ENCODE data around the gene CELA1. TPM values are rescaled to one million over a fixed set of nuclear protein-coding genes. Genes with fewer than 3 reads are reported as not detected.

The CELA1 gene
- total and polyA plus RNA-seq, 4 experiments from 2014 or later = 0.36 to 3.7 (median 1.2) TPM

DNA sequence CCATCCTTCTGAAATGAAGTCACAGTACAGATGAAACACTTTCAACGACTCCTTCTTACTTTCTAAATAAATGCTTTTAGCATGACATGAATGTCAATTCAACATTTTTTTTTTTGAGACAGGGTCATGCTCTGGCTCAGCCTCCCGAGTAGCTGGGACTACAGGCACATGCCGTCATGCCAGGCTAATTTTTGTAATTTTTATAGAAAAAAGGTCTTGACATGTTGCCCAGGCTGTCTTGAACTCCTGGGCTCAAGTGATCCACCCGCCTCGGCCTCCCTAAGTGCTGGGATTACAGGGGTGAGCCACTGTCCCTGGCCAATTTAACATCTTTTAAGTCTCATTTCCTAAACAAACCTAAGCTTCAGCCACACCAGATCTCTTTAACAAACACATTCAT, 28.4 kb upstream of the CELA1 start:
- CTCF ChIA-PET (ENCODE audit: partially characterized antibody) = interaction anchor here (1.1 kb wide), 1 partner anchor 157 kb away, joined by 4 read pairs; no protein-coding TSS in a partner anchor
- POLR2A ChIA-PET (ENCODE audit: partially characterized antibody) = no interaction called here
- no peaks in the 10 kb centered on the region for H3K9me3 ChIP-seq (ENCODE audit: control insufficient read depth in 1 of 2, low read length in 2 of 2)
- Mint-ChIP-seq H3K4me3 (no peak overlapping the region), H3K27ac (peak overlapping the region in 6 of 7 donors; percentile 7 to 89 (median 36)), H3K36me3 (peaks cover 33 to 37% of the 10 kb centered on the region in 2 donors), H3K9me3 (peaks cover 0 to 4% (median 0%) of the 10 kb centered on the region in 8 donors), H3K27me3 (no peaks in the 10 kb centered on the region), H3K4me1 (peaks cover 17 to 38% (median 32%) of the 10 kb centered on the region in 4 donors)
- H3K4me3 ChIP-seq (ENCODE audit: low read length in 2 of 2) = no peak overlapping the region
- peaks cover 7% of the 10 kb centered on the region for H3K4me1 ChIP-seq (ENCODE audit: insufficient read depth, low read length)
- H3K27me3 ChIP-seq (ENCODE audit: insufficient read depth, low read length) = no peaks in the 10 kb centered on the region
- H3K36me3 ChIP-seq (ENCODE audit: insufficient read depth, low read length) = peaks cover 10% of the 10 kb centered on the region
- no peak for DNase-seq
- intact Hi-C loops (cut with micrococcal nuclease) = no loop called here
- H3K27ac ChIP-seq (ENCODE audit: low read depth, low read length) = no peak overlapping the region

DNA sequence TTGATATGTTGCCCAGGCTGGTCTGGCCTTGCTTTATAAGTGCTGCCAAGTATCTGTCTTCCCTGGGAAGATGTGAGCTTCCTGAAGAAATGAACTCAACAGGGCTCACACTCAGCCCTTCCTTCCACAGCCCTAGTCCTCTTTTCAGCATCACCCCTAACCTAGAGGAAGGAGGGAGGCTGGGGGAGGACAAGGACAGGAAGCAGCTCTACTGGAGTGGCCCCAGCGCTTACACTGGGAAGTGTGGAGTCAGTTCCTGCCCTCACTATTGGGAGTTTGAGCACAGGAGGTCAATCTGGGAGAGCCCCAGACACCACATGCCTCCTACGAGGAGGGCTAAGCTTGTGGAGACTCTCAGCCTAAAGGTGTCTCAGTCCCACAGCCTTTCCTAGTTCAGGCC, 27.9 kb upstream of the CELA1 start:
- Histone ChIP-seq H3K36me3 (ENCODE audit: insufficient read depth, low read length) (peaks cover 10% of the 10 kb centered on the region), H3K4me1 (ENCODE audit: insufficient read depth, low read length) (peaks cover 12% of the 10 kb centered on the region), H3K9me3 (ENCODE audit: control insufficient read depth in 1 of 2, low read length in 2 of 2) (no peaks in the 10 kb centered on the region), H3K4me3 (ENCODE audit: low read length in 2 of 2) (no peak overlapping the region), H3K27ac (ENCODE audit: low read depth, low read length) (no peak overlapping the region), H3K27me3 (ENCODE audit: insufficient read depth, low read length) (no peaks in the 10 kb centered on the region)
- peaks cover 28 to 32% of the 10 kb centered on the region in 2 donors for H3K36me3 Mint-ChIP-seq
- POLR2A ChIA-PET (ENCODE audit: partially characterized antibody) = interaction anchor here (1.2 to 1.9 kb wide), 2 partner anchors 12 to 18 kb away, joined by 5 to 7 read pairs; no protein-coding TSS in a partner anchor
- peaks cover 22 to 43% (median 37%) of the 10 kb centered on the region in 4 donors for H3K4me1 Mint-ChIP-seq
- peak overlapping the region in 5 of 7 donors; percentile 14 to 89 (median 33) for H3K27ac Mint-ChIP-seq
- no peak for DNase-seq
- CTCF ChIA-PET (ENCODE audit: partially characterized antibody) = interaction anchor here (1.1 kb wide), 1 partner anchor 158 kb away, joined by 4 read pairs; no protein-coding TSS in a partner anchor
- H3K9me3 Mint-ChIP-seq = peaks cover 0 to 4% (median 0%) of the 10 kb centered on the region in 8 donors
- no peak overlapping the region for H3K4me3 Mint-ChIP-seq
- no peaks in the 10 kb centered on the region for H3K27me3 Mint-ChIP-seq
- intact Hi-C loops (cut with micrococcal nuclease) = no loop called here

DNA sequence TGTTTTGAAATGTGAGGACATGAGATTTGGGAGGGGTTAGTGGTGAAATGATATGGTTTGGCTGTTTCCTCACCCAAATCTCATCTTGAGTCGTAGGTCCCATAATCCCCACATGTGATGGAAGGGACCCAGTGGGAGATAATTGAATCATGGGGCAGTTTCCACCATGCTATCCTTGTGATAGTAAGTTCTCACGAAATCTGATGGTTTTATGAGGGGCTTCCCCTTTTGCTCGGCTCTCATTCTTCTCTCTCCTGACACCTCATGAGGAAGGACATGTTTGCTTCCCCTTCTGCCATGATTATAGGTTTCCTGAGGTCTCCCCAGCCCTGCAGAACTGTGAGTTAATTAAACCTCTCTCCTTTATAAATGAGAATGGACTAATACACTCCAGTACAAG, 26.7 kb upstream of the CELA1 start:
- no peak overlapping the region for H3K4me3 ChIP-seq (ENCODE audit: low read length in 2 of 2)
- intact Hi-C loops (cut with micrococcal nuclease) = no loop called here
- Mint-ChIP-seq H3K27me3 (no peaks in the 10 kb centered on the region), H3K4me1 (peaks cover 30 to 54% (median 47%) of the 10 kb centered on the region in 4 donors), H3K27ac (peak overlapping the region in 4 of 7 donors; percentile 8 to 60 (median 34)), H3K36me3 (peaks cover 26 to 32% of the 10 kb centered on the region in 2 donors), H3K9me3 (peaks cover 0 to 2% (median 0%) of the 10 kb centered on the region in 8 donors), H3K4me3 (no peak overlapping the region)
- H3K27ac ChIP-seq (ENCODE audit: low read depth, low read length) = no peak overlapping the region
- ChIA-PET POLR2A (ENCODE audit: partially characterized antibody) (interaction anchor here (1.2 to 1.9 kb wide), 3 partner anchors 13 to 23 kb away, joined by 3 to 7 read pairs (median 5); no protein-coding TSS in a partner anchor), CTCF (ENCODE audit: partially characterized antibody) (interaction anchor here (1.8 kb wide), 1 partner anchor 159 kb away, joined by 9 read pairs; no protein-coding TSS in a partner anchor)
- H3K27me3 ChIP-seq (ENCODE audit: insufficient read depth, low read length) = no peaks in the 10 kb centered on the region
- no peak for DNase-seq
- peaks cover 5% of the 10 kb centered on the region for H3K36me3 ChIP-seq (ENCODE audit: insufficient read depth, low read length)
- no peaks in the 10 kb centered on the region for H3K9me3 ChIP-seq (ENCODE audit: control insufficient read depth in 1 of 2, low read length in 2 of 2)
- H3K4me1 ChIP-seq (ENCODE audit: insufficient read depth, low read length) = peaks cover 23% of the 10 kb centered on the region

DNA sequence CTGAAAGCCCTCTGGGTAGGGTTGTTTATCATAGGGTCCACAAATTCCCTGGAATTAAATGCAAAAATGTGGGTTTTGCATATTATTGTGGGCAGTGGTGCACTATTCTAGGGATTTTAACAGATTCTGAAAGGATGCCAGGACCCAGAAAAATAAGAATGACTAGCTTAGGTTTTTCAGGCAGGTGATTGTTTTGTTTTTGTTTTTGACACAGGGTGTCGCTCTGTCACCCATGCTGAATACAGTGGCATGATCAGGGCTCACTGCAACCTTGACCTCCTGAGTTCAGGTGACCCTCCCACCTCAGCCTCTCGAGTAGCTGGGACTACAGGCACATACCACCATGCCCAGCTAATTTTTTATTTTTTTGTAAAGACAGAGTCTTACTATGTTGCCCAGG, 25.5 kb upstream of the CELA1 start:
- Histone ChIP-seq H3K27me3 (ENCODE audit: insufficient read depth, low read length) (no peaks in the 10 kb centered on the region), H3K4me3 (ENCODE audit: low read length in 2 of 2) (no peak overlapping the region), H3K4me1 (ENCODE audit: insufficient read depth, low read length) (peaks cover 33% of the 10 kb centered on the region), H3K9me3 (ENCODE audit: control insufficient read depth in 1 of 2, low read length in 2 of 2) (no peaks in the 10 kb centered on the region), H3K27ac (ENCODE audit: low read depth, low read length) (no peak overlapping the region), H3K36me3 (ENCODE audit: insufficient read depth, low read length) (peaks cover 5% of the 10 kb centered on the region)
- H3K36me3 Mint-ChIP-seq = peaks cover 20 to 21% of the 10 kb centered on the region in 2 donors
- no peak overlapping the region for H3K4me3 Mint-ChIP-seq
- H3K27ac Mint-ChIP-seq = peak overlapping the region in 5 of 7 donors; percentile 57 to 86 (median 67)
- no peaks in the 10 kb centered on the region for H3K9me3 Mint-ChIP-seq
- H3K27me3 Mint-ChIP-seq = no peaks in the 10 kb centered on the region
- ChIA-PET CTCF (ENCODE audit: partially characterized antibody) (interaction anchor here (1.3 to 1.9 kb wide), 3 partner anchors 9 to 160 kb away, joined by 3 to 9 read pairs (median 5); no protein-coding TSS in a partner anchor), POLR2A (ENCODE audit: partially characterized antibody) (interaction anchor here (1.4 kb wide), 2 partner anchors 24 to 154 kb away, joined by 3 read pairs; partner anchors contain the start of gene POU6F1)
- H3K4me1 Mint-ChIP-seq = peaks cover 36 to 60% (median 49%) of the 10 kb centered on the region in 4 donors
- DNase-seq = no peak
- intact Hi-C loops (cut with micrococcal nuclease) = loop anchor here (1.0 kb wide), 1 partner anchor 160 kb away; no protein-coding TSS in a partner anchor

DNA sequence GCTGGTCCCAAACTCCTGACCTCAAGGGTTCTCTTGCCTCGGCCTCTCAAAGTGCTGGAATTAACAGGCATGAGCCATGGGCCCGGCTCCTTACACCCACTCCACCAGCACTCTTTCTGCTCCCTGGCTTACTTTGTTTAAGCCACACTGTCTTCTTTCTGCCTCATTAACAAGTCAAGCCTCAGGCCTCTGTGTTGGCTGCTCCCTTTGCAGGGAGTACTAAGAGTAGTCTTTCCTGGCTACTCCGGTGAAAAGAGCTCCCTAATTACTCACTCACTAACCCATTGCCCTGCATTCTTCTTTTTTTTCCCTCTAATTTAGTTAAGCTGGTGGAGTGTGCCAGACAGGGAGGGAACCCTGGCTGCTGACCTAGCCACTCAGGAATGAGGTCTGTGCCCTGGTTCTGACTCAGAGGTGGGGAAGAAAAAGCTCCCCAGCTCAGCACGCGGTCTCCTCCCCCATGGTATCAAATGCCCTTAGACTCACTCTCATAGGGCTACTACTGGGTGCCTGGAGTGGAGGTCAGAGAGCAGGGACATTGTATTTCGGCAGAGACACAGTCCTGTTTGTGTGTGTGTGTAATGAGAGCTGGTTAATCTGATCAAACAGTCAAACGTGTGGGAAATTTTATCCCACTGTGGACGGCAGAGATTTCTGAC, 24.9 kb upstream of the CELA1 start:
- ChIA-PET CTCF (ENCODE audit: partially characterized antibody) (interaction anchor here (1.3 to 1.9 kb wide), 3 partner anchors 10 to 161 kb away, joined by 3 to 9 read pairs (median 5); no protein-coding TSS in a partner anchor), POLR2A (ENCODE audit: partially characterized antibody) (interaction anchor here (1.4 kb wide), 2 partner anchors 25 to 153 kb away, joined by 3 read pairs; partner anchors contain the start of gene POU6F1)
- peaks cover 36 to 60% (median 49%) of the 10 kb centered on the region in 4 donors for H3K4me1 Mint-ChIP-seq
- intact Hi-C loops (cut with micrococcal nuclease) = no loop called here
- no peak for DNase-seq
- no peaks in the 10 kb centered on the region for H3K27me3 Mint-ChIP-seq
- peaks cover 16 to 20% of the 10 kb centered on the region in 2 donors for H3K36me3 Mint-ChIP-seq
- H3K36me3 ChIP-seq (ENCODE audit: insufficient read depth, low read length) = no peaks in the 10 kb centered on the region
- H3K27ac Mint-ChIP-seq = peak overlapping the region; percentile 57 to 92 (median 85)
- no peaks in the 10 kb centered on the region for H3K9me3 Mint-ChIP-seq
- H3K27me3 ChIP-seq (ENCODE audit: insufficient read depth, low read length) = no peaks in the 10 kb centered on the region
- peaks cover 33% of the 10 kb centered on the region for H3K4me1 ChIP-seq (ENCODE audit: insufficient read depth, low read length)
- H3K27ac ChIP-seq (ENCODE audit: low read depth, low read length) = no peak overlapping the region
- H3K4me3 ChIP-seq (ENCODE audit: low read length in 2 of 2) = no peak overlapping the region
- peak overlapping the region in 3 of 8 donors; percentile 46 to 62 (median 55) for H3K4me3 Mint-ChIP-seq
- H3K9me3 ChIP-seq (ENCODE audit: control insufficient read depth in 1 of 2, low read length in 2 of 2) = no peaks in the 10 kb centered on the region

DNA sequence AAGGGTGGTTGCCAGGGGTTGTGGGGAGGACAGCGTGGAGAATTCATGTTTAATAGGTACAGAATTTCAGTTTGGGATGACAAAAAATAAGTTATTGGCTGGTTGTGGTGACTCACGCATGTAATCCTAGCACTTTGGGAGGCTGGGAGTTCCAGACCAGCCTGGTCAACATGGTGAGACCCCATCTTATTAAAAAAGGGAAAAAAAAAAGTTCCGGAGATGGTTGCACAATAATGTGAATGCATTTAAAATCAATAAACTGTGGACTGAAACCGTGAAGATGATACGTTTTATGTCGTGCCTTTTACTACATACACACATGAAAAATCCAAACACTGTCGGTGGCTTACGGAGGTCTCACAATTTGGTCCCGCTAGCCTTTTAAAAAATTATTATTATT, 24.2 kb upstream of the CELA1 start:
- Histone ChIP-seq H3K4me3 (ENCODE audit: low read length in 2 of 2) (no peak overlapping the region), H3K4me1 (ENCODE audit: insufficient read depth, low read length) (peaks cover 33% of the 10 kb centered on the region), H3K9me3 (ENCODE audit: control insufficient read depth in 1 of 2, low read length in 2 of 2) (no peaks in the 10 kb centered on the region), H3K27ac (ENCODE audit: low read depth, low read length) (no peak overlapping the region), H3K36me3 (ENCODE audit: insufficient read depth, low read length) (no peaks in the 10 kb centered on the region), H3K27me3 (ENCODE audit: insufficient read depth, low read length) (no peaks in the 10 kb centered on the region)
- ChIA-PET POLR2A (ENCODE audit: partially characterized antibody) (no interaction called here), CTCF (ENCODE audit: partially characterized antibody) (no interaction called here)
- no peak for DNase-seq
- intact Hi-C loops (cut with micrococcal nuclease) = no loop called here
- Mint-ChIP-seq H3K9me3 (no peaks in the 10 kb centered on the region), H3K27ac (peak overlapping the region in 6 of 7 donors; percentile 64 to 98 (median 86)), H3K4me1 (peaks cover 36 to 60% (median 49%) of the 10 kb centered on the region in 4 donors), H3K4me3 (no peak overlapping the region), H3K27me3 (no peaks in the 10 kb centered on the region), H3K36me3 (peaks cover 16 to 20% of the 10 kb centered on the region in 2 donors)

DNA sequence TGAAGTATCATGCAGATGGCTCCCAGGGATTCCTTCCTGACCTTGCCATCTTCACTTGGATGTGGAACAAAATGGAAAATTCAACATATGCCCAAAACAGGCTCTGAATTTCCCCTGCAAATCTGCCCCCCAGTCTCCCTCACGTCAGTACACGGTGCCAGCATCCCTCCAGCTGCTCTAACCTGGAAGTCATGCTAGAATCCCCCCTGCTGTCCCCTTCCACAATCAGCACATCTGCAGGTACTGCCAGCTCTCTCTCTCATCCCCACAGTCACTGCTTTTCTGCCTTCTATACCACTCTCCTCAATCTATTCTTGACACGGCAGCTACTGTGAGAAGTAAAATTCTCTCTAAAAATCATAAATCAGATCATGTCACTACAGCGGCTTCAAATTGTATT, 23.1 kb upstream of the CELA1 start:
- Histone ChIP-seq H3K9me3 (ENCODE audit: control insufficient read depth in 1 of 2, low read length in 2 of 2) (no peaks in the 10 kb centered on the region), H3K36me3 (ENCODE audit: insufficient read depth, low read length) (no peaks in the 10 kb centered on the region), H3K27ac (ENCODE audit: low read depth, low read length) (peak overlapping the region; percentile 54), H3K4me3 (ENCODE audit: low read length in 2 of 2) (peak overlapping the region; percentile 45 to 55), H3K4me1 (ENCODE audit: insufficient read depth, low read length) (peaks cover 33% of the 10 kb centered on the region), H3K27me3 (ENCODE audit: insufficient read depth, low read length) (no peaks in the 10 kb centered on the region)
- peak in 1 of 5 donors; percentile 51 for DNase-seq
- H3K27ac Mint-ChIP-seq = peak overlapping the region; percentile 96 to 99 (median 98)
- H3K9me3 Mint-ChIP-seq = no peaks in the 10 kb centered on the region
- H3K36me3 Mint-ChIP-seq = peaks cover 9 to 14% of the 10 kb centered on the region in 2 donors
- no peaks in the 10 kb centered on the region for H3K27me3 Mint-ChIP-seq
- intact Hi-C loops (cut with micrococcal nuclease) = loop anchor here (1.0 to 2.0 kb wide), 2 partner anchors 17 to 22 kb away; partner anchors contain the start of gene GALNT6
- CTCF ChIA-PET (ENCODE audit: partially characterized antibody) = interaction anchor here (1.0 to 3.4 kb wide), 8 partner anchors 13 to 59 kb away, joined by 3 to 21 read pairs (median 6); partner anchors contain the start of gene GALNT6
- H3K4me1 Mint-ChIP-seq = peaks cover 32 to 53% (median 43%) of the 10 kb centered on the region in 4 donors
- peak overlapping the region; percentile 63 to 92 (median 81) for H3K4me3 Mint-ChIP-seq
- POLR2A ChIA-PET (ENCODE audit: partially characterized antibody) = interaction anchor here (0.7 to 3.5 kb wide), 19 partner anchors 8 to 451 kb away, joined by 3 to 33 read pairs (median 5); partner anchors contain the start of genes BIN2, CSRNP2, DAZAP2 and GALNT6

Data from CD4-positive, alpha-beta memory T cell (primary cell).